ENCODE results near the gene C19orf25. TPM values are rescaled to one million over a fixed set of nuclear protein-coding genes. Genes with fewer than 3 reads are reported as not detected.

Gene C19orf25
- total and polyA plus RNA-seq, 9 of the 15 experiments (the other 6 are each of a cell fraction or from before 2014, with no cell fraction given), result 0.79 to 96.0 (median 36.1) TPM

GRCh38 chr19:1489463-1490310, 10.7 kb upstream of the C19orf25 start (continued):
- 0 out of 2 replicates have a peak, but pooled peaks have one; percentile 20 for TF ChIP-seq ZBTB40 (IDR thresholded peaks at IDR 0.05)
- no peak for TF ChIP-seq ZBTB40 (CRISPR knock-in tag; IDR thresholded peaks at IDR 0.05)
- TF ChIP-seq MTA3 (IDR thresholded peaks at IDR 0.05; ENCODE audit: borderline replicate concordance), result 0 out of 2 replicates have a peak, but pooled peaks have one; percentile 32
- peak; percentile 67 for TF ChIP-seq SUPT5H (IDR thresholded peaks at IDR 0.05)
- TF ChIP-seq IRF1 (CRISPR knock-in tag; IDR thresholded peaks at IDR 0.05; ENCODE audit: borderline replicate concordance), result no peak
- TF ChIP-seq KDM5B (IDR thresholded peaks at IDR 0.05; ENCODE audit: insufficient replicate concordance, low read depth, low read length), result peak; percentile 61
- TF ChIP-seq NR1H2 (CRISPR knock-in tag; IDR thresholded peaks at IDR 0.05), result no peak
- TF ChIP-seq ZNF384 (IDR thresholded peaks at IDR 0.05; ENCODE audit: low read depth, low read length), result no peak

Data from K562 (cell line).